GM19035 (cell line): ENCODE data around the gene ADAMTSL1.

Source experiments
- ATAC-seq: cut with Tn5 transposase; IDR thresholded peaks from one replicate; pipeline ENCODE4 v1.9.1; 2021; ENCODE audit not compliant: unreplicated experiment

Gene ADAMTSL1

DNA sequence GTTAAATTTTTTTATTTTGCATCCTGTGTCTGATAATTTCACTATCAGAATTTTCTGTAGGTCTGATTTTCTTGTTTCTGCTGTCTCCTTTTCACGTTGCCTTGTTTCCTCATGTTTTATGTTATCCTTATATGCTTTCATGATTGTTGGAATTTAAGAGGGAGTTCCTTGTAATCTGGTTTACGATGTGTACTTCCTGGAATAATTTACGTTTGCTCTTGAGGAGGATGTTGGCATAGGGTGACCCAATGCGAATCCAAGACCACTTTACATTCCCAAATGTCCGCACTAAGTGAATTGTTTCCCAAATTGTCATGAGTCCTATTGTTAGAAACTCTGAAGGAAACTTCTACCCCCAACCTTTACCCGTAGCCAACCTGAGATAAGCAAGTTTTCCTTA is 80.3 kb downstream of the ADAMTSL1 start:
- no peak for ATAC-seq

DNA sequence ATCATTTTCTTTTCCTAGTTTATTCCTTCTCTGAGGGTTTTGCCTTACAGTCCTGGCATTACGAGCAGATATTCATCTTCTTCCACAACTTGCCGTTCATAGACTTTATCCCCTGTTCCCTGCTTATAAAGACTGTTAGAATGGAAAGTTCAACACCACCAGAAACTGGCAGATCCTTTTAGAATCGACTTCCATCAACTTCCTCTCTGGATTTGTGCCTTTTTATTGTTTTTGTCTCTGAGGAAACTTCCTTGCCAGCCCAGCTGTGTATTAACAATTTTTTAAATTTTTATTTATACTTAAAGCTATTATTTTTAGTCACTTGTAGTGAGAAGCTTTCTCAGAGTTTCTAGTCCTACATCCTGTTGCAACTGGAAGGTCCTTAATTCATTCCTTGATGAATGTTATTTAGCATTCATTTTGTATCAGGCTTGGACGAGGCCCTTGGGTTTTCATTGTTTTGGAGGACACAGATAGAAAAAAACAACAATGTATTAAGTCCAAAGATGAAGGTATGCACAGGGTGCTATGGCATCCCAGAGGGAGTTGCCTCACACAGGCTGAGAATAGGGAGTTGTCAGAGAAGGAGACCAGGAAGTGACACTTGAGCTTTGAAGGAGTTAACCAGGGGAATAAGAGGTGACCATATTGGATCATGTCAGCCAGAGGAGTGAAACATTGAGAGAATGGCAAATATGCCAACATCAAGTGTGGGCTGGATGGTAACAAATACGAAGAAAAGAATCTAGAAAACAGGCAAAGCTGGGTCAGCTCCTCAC is 81.3 kb downstream of the ADAMTSL1 start:
- no peak for ATAC-seq

DNA sequence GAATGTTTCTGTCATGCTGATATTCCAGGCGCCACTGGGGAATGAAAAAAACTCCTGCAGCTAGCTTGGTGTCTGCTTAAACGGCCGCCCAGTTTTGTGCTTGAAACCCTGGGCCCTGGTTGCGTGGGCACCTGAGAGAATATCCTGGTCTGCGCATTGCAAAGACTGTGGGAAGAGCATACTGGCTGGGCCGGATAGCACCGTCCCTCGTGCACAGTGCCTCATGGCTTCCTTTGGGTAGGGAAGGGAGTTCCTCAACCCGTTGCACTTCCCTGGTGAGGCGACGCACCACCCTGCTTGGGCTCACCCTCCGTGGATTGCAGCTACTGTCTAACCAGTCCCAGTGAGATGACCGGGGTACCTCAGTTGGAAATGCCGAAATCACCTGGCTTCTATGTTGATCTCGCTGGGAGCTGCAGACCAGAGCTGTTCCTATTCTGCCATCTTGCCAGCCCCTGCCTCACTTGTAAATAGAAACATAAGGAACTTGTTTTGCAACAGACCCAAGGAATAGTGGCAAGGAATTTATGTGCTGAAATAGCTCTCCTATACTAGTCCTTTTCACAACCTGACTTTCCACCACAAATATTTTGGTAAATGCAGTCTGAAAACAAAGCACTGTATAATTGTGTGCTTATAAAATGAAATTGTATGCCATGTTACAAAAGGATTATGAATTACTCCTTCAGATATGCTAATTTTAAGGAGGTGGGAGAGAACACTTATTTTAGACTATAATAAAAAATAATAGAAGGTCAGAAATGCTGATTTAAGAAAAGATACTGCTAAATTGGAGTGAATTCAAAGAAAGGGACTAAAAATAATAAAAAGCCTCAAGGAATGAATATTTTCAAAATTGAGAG is 90.3 kb downstream of the ADAMTSL1 start:
- no peak for ATAC-seq

- no peak for ATAC-seq
Measured at GRCh38 chr9:18566121-18566520, 92.2 kb downstream of the ADAMTSL1 start.

- no peak for ATAC-seq
Measured at GRCh38 chr9:18568973-18569372, 95.0 kb downstream of the ADAMTSL1 start.

GRCh38 chr9:18569941-18570630 is 96.1 kb downstream of the ADAMTSL1 start:
- ATAC-seq: no peak

GRCh38 chr9:18573021-18573556 is 99.1 kb downstream of the ADAMTSL1 start:
- ATAC-seq: no peak

GRCh38 chr9:18575686-18576085 is 101.7 kb downstream of the ADAMTSL1 start:
- ATAC-seq: no peak

GRCh38 chr9:18579536-18579935 is 105.6 kb downstream of the ADAMTSL1 start:
- no peak for ATAC-seq

DNA sequence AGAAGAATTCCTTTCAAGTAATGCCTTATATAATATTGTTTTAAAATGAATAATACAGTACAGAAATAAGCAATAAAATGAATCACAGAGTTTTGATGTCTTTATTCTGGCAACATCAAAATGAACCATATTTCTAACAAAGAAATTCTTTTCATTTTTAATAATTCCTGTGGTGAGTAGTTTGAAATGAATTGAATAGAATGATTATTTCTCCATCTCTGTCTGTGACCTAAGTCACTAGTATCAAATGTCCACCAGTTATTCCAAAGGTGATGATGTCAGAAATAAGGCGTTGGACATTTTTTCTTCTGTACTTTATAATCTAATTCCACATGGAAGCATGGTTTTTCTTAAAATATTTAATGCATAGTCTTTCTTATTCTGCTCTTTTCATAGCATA is 106.2 kb downstream of the ADAMTSL1 start:
- ATAC-seq: no peak

DNA sequence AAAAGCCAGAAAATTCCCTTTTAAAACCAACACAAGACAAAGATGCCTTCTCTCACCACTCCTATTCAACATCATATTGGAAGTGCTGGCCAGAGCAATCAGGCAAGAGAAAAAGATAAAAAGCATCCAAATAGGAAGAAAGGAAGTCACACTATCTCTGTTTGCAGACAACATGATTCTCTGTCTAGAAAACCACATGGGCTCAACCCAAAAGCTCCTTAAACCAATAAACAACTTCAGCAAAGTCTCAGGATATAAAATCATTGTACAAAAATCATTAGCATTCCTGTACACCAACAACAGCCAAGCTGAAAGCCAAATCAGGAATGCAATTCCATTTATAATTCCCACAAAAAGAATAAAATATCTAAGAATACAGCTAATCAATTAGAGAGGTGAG is 112.0 kb downstream of the ADAMTSL1 start:
- no peak for ATAC-seq

- no peak for ATAC-seq
Measured at GRCh38 chr9:18588002-18588401, 114.0 kb downstream of the ADAMTSL1 start.

DNA sequence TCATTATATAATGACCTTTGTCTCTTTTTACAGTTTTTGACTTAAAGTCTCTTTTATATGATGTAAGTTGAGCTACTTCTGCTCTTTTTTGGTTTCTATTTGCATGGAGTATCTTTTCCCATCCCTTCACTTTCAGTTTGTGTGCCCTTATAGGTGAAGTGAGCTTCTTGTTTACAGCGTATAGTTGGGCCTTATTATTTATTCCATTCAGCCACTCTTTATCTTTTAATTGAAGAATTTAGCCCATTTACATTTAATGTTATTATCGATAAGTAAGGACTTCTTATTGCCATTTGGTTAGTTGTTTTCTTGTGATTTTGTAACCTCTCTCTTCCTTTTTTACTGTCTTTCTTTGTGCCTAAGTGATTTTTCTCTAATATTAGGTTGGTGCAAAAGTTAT is 117.3 kb downstream of the ADAMTSL1 start:
- no peak for ATAC-seq

- no peak for ATAC-seq
Measured at GRCh38 chr9:18594837-18595236, 120.9 kb downstream of the ADAMTSL1 start.

GRCh38 chr9:18595597-18595996 is 121.6 kb downstream of the ADAMTSL1 start:
- ATAC-seq: no peak

GRCh38 chr9:18596920-18597319 is 123.0 kb downstream of the ADAMTSL1 start:
- ATAC-seq: no peak

- ATAC-seq: no peak
Measured at GRCh38 chr9:18598969-18599368, 125.0 kb downstream of the ADAMTSL1 start.

DNA sequence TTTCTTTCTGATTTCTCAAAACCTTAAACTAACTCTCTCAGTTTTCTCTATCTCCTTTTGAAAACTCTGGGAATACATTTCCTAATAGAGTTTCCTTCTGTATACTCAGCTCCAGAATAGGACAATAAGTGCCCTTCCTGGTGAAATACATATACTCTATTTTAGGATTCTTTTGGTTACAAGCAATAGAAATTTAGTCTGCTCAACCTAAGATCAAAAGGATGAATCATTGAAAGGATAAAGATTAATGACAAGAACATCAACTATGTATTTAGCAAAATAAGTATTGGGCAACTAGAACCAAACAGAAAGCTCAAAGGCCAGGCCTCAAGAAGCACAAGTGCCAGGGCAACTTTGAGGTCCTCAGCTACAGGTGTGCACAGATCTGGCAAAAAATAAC is 127.1 kb downstream of the ADAMTSL1 start:
- no peak for ATAC-seq

DNA sequence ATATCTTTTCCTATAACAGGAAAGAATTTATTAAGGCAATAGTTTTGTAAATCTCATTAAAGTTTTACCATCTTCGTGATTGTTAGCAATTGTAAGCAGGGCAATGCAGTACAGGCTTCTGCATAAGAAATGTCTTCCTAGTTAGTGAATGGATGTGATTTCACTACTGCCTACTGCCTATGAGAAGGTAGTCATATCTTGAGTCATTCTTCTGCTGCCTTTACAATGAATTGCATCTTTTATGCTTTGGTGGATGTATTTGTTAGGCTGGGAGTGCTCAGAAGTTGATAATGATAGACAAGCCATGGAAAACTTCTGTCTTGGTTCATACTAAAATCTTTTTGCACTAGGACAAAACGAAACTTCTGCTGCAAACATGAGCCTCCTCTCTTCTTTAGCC is 128.0 kb downstream of the ADAMTSL1 start:
- ATAC-seq: no peak

- ATAC-seq: no peak
Measured at GRCh38 chr9:18604767-18605730, 131.1 kb downstream of the ADAMTSL1 start.
